K562 (cell line): ENCODE measurements around the gene GAA. TPM values are rescaled to one million over a fixed set of nuclear protein-coding genes. Genes with fewer than 3 reads are reported as not detected.
A peak's percentile ranks its signal among the peaks of the same experiment; 100 is the strongest.

ENCODE experiments used
- CHD1 ChIP-seq: fragments of 200-600 bp; sonication (generic); IDR thresholded peaks from one replicate; pipeline ENCODE4 v1.6.1; 2012; ENCODE audit warnings: mild to moderate bottlenecking, moderate library complexity, low read length, inconsistent platforms
- ELF1 ChIP-seq: fragments of 200-800 bp; sonication (Bioruptor generic); IDR thresholded peaks from 2 replicates; pipeline ENCODE4 v1.6.1; 2016; ENCODE audit warnings: missing genetic modification characterization, missing compliant biosample characterization
- KLF13 ChIP-seq: fragments of 450-650 bp; IDR thresholded peaks from 2 replicates; pipeline ENCODE4 v1.6.1; 2016; ENCODE audit warnings: missing genetic modification characterization, low read depth, mild to moderate bottlenecking, missing compliant biosample characterization, moderate library complexity, borderline replicate concordance
- LEF1 ChIP-seq: fragments of 450-650 bp; IDR thresholded peaks from 2 replicates; pipeline ENCODE4 v1.6.1; 2016; ENCODE audit warnings: mild to moderate bottlenecking
- MLLT1 ChIP-seq, 2 experiments: fragments of 450-650 bp; IDR thresholded peaks; 2 replicates each; pipeline ENCODE4 v1.6.1; 2016
- POLR2AphosphoS5 ChIP-seq: IDR thresholded peaks from 2 replicates; pipeline ENCODE4 v1.6.1; 2011; ENCODE audit warnings: mild to moderate bottlenecking, low read depth, low read length, moderate library complexity; ENCODE audit not compliant: control insufficient read depth, insufficient read depth
- PYGO2 ChIP-seq: fragments of 450-650 bp; IDR thresholded peaks from 2 replicates; pipeline ENCODE4 v1.6.1; 2016; ENCODE audit warnings: mild to moderate bottlenecking, missing genetic modification characterization, moderate library complexity, missing compliant biosample characterization
- SIX5 ChIP-seq, 2 experiments: IDR thresholded peaks; 2 replicates each; pipeline ENCODE4 v1.6.1; 2011; ENCODE audit warnings: low read length in 2 of 2, borderline replicate concordance in 1 of 2, low read depth in 1 of 2, mild to moderate bottlenecking in 1 of 2, moderate library complexity in 1 of 2; ENCODE audit not compliant: insufficient read depth in 1 of 2
- SMC3 ChIP-seq: conservative IDR thresholded peaks from 2 replicates; pipeline ENCODE4 v1.6.1; 2011; ENCODE audit warnings: low read depth, low read length, improper control_type of control experiment; ENCODE audit not compliant: insufficient read depth
- ZBED1 ChIP-seq: IDR thresholded peaks from 2 replicates; pipeline ENCODE4 v1.6.1; 2014
- ZNF449 ChIP-seq: fragments of 250-450 bp; sonication (Bioruptor Pico); IDR thresholded peaks from 2 replicates; pipeline ENCODE4 v1.8.0; 2022; ENCODE audit warnings: moderate library complexity, mild to moderate bottlenecking, inconsistent platforms
- ZNF668 ChIP-seq: fragments of 250-450 bp; sonication (Bioruptor Pico); IDR thresholded peaks from 2 replicates; pipeline ENCODE4 v1.8.0; 2022; ENCODE audit warnings: mild to moderate bottlenecking, inconsistent platforms
- ZNF77 ChIP-seq: fragments of 250-450 bp; sonication (Bioruptor Pico); IDR thresholded peaks from 2 replicates; pipeline ENCODE4 v1.5.0; 2020
- polyA plus RNA-seq, 8 experiments: library from polyadenylated mRNA; depleted of rRNA in 4 of 8; stranded (reverse) in 5 of 8; unstranded in 3 of 8; fragments of >200 nt; fragmentation: Nextera tagmentation in 2 of 8; fragmentation: Illumina TruSeq in 1 of 8; extraction: Ambion mirVana in 2 of 8; extraction: Trizol in 1 of 8; gene quantifications; 2 replicates each; pipeline versions ENCODE4 v1.2.1 to v1.2.3, GENCODE V29; 2011 to 2014; ENCODE audit warnings: inconsistent platforms in 1 of 8, missing spikeins in 1 of 8
- total RNA-seq, 7 experiments: library from RNA; depleted of rRNA in 6 of 7; stranded (reverse); fragments of >200 nt in 6 of 7; fragmentation: Illumina TruSeq in 2 of 7; extraction: Trizol in 2 of 7; gene quantifications; 2 replicates each; pipeline versions ENCODE4 v1.2.1 to v1.2.3, GENCODE V29; 2011 to 2021; ENCODE audit warnings: low replicate concordance in 1 of 7
- TF ChIP-seq, protein P1 (sequence below): sonication (generic); formaldehyde crosslinking; IDR thresholded peaks from 2 replicates; pipeline ENCODE4 v1.8.0; 2023; ENCODE audit warnings: missing genetic modification reagents, mild to moderate bottlenecking, borderline replicate concordance
- TF ChIP-seq, protein P2 (sequence below), 2 experiments: IDR thresholded peaks; 2 replicates each; pipeline ENCODE4 v1.6.1; 2011; ENCODE audit warnings: borderline replicate concordance in 1 of 2, control low read depth in 1 of 2, low read depth in 1 of 2, low read length in 1 of 2, mild to moderate bottlenecking in 1 of 2, mixed read lengths in 1 of 2, moderate library complexity in 1 of 2; ENCODE audit not compliant: insufficient read depth in 1 of 2, insufficient read length in 1 of 2, poor library complexity in 1 of 2, severe bottlenecking in 1 of 2; ENCODE audit errors: extremely low read depth in 1 of 2

Gene GAA
- total and polyA plus RNA-seq, 9 of the 15 experiments (the other 6 are each of a cell fraction or from before 2014, with no cell fraction given): 0.15 to 6.4 (median 1.7) TPM

- no peak for TF ChIP-seq ZNF77 (CRISPR knock-in tag)
- no peak for TF ChIP-seq PYGO2 (tag)
- TF ChIP-seq, protein P1, sequence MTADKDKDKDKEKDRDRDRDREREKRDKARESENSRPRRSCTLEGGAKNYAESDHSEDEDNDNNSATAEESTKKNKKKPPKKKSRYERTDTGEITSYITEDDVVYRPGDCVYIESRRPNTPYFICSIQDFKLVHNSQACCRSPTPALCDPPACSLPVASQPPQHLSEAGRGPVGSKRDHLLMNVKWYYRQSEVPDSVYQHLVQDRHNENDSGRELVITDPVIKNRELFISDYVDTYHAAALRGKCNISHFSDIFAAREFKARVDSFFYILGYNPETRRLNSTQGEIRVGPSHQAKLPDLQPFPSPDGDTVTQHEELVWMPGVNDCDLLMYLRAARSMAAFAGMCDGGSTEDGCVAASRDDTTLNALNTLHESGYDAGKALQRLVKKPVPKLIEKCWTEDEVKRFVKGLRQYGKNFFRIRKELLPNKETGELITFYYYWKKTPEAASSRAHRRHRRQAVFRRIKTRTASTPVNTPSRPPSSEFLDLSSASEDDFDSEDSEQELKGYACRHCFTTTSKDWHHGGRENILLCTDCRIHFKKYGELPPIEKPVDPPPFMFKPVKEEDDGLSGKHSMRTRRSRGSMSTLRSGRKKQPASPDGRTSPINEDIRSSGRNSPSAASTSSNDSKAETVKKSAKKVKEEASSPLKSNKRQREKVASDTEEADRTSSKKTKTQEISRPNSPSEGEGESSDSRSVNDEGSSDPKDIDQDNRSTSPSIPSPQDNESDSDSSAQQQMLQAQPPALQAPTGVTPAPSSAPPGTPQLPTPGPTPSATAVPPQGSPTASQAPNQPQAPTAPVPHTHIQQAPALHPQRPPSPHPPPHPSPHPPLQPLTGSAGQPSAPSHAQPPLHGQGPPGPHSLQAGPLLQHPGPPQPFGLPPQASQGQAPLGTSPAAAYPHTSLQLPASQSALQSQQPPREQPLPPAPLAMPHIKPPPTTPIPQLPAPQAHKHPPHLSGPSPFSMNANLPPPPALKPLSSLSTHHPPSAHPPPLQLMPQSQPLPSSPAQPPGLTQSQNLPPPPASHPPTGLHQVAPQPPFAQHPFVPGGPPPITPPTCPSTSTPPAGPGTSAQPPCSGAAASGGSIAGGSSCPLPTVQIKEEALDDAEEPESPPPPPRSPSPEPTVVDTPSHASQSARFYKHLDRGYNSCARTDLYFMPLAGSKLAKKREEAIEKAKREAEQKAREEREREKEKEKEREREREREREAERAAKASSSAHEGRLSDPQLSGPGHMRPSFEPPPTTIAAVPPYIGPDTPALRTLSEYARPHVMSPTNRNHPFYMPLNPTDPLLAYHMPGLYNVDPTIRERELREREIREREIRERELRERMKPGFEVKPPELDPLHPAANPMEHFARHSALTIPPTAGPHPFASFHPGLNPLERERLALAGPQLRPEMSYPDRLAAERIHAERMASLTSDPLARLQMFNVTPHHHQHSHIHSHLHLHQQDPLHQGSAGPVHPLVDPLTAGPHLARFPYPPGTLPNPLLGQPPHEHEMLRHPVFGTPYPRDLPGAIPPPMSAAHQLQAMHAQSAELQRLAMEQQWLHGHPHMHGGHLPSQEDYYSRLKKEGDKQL: no peak
- no peak for TF ChIP-seq ZNF449
- TF ChIP-seq POLR2AphosphoS5: no peak
- TF ChIP-seq CHD1: no peak
- no peak for TF ChIP-seq ZBED1
- peak in 1 of 2 experiments; percentile 67; a peak in 2 of 4 replicates for TF ChIP-seq MLLT1 (IDR thresholded peaks at IDR 0.05)
- TF ChIP-seq, protein P2, sequence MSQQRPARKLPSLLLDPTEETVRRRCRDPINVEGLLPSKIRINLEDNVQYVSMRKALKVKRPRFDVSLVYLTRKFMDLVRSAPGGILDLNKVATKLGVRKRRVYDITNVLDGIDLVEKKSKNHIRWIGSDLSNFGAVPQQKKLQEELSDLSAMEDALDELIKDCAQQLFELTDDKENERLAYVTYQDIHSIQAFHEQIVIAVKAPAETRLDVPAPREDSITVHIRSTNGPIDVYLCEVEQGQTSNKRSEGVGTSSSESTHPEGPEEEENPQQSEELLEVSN (IDR thresholded peaks at IDR 0.05; ENCODE audit: borderline replicate concordance in 1 of 2, extremely low read depth in 1 of 2, insufficient read depth in 1 of 2, insufficient read length in 1 of 2, low read depth in 1 of 2, low read length in 1 of 2, poor library complexity in 1 of 2, severe bottlenecking in 1 of 2): no peak
- TF ChIP-seq SIX5 (IDR thresholded peaks at IDR 0.05; ENCODE audit: borderline replicate concordance in 1 of 2, insufficient read depth in 1 of 2, low read depth in 1 of 2, low read length in 2 of 2): no peak
- no peak for TF ChIP-seq LEF1
- peak; percentile 53 for TF ChIP-seq SMC3
- TF ChIP-seq ZNF668: no peak
- no peak for TF ChIP-seq KLF13 (tag)
- TF ChIP-seq ELF1 (tag): no peak
Observed at GRCh38 chr17:80124351-80124981, 23.1 kb downstream of the GAA start (continued).
